Germinal center (tissue), 1 donor: ENCODE results near the gene SIRT3.
"Not testable (repeated sequence)": the region's sequence is repeated elsewhere in the genome, so short reads cannot be mapped to it uniquely, and the experiment has no call there.

Experiments used
- DNase-seq: peaks from one replicate; pipeline ENCODE4 v3.0.0; 2012; ENCODE audit warnings: mixed read lengths, low spot score

SIRT3 gene

DNA sequence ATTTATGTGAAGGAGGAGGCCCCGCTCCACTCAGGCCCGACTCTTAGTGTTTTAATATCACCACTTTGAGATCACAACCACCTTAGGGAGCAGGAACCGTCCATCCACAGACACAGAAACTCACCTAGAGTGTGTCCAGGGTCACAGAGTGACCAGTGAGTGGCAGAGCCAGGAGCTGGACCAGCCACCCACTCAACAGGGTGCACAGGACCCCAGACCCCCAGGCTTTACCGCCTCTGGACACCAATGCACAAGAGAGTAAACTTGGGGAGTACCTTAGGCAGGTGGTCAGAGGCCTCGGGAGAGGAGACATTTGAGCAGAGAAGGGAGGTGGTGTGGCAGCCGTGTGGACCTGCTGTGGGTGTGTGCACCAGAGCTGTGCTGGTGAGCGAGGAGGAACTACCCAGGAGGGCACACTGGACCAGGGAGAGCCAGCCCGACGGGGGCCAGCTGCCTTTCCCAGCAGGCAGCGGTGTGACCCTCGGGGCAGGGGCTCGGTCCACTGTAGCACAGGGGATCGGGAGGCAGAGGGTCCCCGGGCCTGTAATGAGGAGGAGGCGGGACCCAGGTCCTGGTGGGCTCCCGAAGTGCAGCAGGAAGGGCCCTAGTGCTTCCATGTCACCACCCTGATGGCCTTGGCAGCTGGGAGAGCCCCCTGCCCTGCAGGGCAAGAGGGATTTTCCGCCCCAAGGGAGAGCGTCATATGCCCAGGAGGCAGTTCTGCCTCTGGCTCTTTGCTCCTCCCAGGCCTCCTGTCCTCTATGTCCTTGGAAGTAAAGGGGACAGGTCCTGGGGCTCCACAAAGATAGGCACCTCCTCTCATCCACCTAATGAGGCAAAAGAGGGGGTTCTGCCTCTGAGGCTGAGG is 34.5 kb upstream of the SIRT3 start:
- no peak for DNase-seq

DNA sequence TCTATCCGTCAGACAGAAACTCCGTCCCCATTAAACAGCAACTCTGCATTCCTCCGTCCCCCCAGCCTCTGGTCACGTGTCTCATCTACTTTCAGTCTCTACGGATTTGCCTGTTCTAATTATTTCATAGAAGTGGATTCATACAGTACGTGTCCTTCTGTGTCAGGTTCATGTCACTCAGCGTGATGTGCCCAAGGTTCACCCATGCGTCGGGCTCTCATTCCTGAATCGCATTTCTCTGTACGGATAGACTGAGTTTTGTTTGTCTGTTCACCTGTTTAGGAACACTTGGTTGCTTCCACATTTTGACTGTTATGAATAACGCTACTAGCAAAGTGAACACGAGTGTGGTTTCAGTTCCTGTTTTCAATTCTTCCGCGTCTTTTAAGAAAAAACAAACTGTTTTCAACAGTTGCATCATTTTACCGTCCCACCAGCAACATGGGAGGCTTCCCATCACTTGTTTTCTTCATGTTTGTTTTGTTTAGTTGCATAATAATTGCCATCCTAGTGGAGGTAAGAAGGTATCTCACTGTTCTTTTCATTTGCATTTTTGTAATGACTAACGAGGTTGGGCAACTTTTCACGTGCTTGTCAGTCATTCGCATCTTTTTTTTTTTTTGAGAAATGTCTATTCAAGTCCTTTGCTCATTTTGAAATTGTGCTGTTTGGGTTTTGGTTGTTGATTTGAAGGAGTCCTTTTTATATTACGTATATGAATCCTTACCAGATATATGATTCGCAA is 33.2 kb upstream of the SIRT3 start:
- DNase-seq = peak; percentile 68

- not testable (repeated sequence) for DNase-seq
These were observed 32.6 kb upstream of the SIRT3 start for GRCh38 chr11:268716-269145.

DNA sequence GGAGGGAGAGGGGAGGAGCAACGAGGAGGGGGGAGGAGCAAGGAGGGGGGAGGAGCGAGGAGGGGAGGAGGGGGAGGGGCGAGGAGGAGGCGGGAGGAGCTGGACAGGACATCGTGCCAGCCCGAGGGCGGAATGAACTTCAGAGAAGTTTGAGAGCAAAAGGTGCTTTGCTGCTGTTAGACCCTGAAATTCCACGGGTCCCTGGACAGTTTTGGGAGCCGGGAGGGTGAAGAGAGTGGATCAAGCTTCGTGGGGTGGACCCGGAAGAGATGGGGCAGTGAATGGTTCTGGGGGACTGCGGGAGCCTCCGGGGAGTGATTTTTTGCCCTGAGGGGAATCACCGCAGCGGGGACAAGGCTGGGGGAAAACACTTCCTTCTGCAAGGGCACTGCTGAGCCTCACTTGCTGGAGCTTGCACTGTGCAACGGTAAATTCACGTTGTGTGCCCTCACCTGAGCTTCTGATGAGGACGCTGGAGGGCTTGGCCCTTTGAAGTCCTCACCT is 31.4 kb upstream of the SIRT3 start:
- DNase-seq = peak; percentile 47

GRCh38 chr11:266676-267439 is 30.7 kb upstream of the SIRT3 start:
- no peak for DNase-seq

- no peak for DNase-seq
These were observed 25.5 kb upstream of the SIRT3 start for GRCh38 chr11:261624-262023.

- no peak for DNase-seq
These were observed 23.3 kb upstream of the SIRT3 start for GRCh38 chr11:259413-259812.

GRCh38 chr11:257766-258493 is 21.8 kb upstream of the SIRT3 start:
- DNase-seq = no peak

DNA sequence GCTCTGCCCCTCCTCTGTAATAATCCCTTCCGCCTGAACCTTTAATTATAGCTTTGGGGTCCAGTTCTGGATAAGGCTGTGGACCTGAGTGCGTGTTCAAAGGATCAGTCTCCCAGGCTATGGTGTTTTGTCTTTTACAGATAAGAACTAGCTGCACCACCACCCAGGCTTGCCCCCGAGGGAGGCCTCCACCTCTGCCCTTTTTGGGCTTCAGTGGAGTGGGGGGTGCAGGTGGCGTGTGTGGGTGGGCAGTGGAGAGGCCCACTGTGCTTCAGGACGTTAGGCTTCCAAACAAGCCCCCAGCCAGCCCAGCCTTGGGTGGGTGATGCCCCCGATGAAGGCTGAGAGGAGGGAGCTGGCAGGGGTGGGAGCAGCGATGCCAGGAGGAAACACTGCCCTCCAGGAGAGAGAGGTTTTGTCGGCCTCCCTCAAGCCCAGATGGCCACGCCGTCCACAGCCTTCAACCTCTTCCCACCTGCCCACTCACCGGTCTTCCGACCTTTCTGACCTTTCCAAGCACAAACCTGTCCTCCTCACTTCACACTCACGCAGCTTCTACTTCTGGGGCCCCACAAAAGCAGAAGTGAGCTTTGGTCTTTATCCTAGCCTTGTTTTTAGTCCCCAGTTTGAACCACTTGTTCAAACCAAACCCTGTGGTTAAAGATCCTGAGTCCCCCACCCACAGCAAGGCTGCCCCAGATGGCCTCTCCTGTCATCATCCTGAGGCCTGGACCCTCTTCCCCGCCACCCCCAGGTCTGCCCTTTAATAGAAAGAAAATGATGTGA is 21.0 kb upstream of the SIRT3 start:
- no peak for DNase-seq

DNA sequence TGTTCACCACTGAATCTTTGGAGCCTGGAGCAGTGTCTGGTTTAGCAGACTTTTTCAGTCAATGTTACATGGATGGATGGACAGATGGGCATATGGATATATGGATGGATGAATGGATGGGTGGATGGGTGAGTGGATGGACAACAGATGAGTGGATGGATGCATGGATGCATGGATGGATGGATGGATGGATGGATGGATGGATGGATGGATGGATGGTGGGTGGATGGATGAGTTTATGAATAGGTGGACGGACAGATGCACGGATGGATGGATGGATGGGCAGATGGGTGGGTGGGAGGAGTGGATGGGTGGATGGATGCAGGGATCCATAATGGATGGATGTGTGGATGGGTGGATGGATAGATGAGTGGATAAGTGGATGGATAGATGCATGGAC is 19.7 kb upstream of the SIRT3 start:
- no peak for DNase-seq

DNA sequence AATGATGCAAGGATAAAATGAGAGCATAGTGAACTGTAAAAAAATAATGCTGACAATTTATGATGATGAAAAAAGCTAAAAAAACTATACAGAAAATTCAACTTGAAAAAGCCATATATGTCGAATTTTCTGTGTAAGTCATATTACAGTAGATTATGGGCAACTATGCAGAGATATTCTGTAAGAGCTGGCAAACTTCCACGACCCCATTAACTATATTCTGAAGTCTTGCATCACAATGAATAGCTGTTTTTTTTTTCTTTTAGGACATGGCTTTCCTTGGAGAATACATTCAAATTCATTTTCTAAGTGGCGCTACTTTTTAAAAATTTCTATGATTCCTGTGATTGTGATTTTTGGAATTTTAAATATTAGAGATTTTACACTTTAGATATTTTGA is 19.0 kb upstream of the SIRT3 start:
- no peak for DNase-seq

- no peak for DNase-seq
These were observed 17.7 kb upstream of the SIRT3 start for GRCh38 chr11:253886-254270.

- DNase-seq = no peak
These were observed 17.2 kb upstream of the SIRT3 start for GRCh38 chr11:253160-253885.

DNA sequence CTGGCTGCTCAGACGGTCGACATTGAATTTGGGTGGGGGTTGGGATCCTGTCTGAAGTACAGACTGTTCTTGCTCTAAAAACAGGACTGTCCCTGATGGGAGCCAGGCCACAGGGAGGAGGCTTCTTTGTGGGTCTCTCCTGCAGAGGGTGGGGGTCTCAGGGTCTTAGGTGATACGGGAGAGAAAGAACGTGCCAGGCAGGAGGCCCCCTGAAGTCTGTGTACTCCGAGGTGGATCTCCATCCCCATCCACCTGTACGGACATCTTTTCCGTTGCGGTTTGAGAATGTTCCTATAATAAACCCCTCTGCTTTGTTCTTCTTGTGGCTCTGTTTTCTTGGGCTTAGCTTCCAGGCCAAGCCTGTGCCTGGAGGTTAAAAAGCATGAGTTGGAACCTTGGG is 16.5 kb upstream of the SIRT3 start:
- DNase-seq = no peak

- DNase-seq = no peak
These were observed 15.4 kb upstream of the SIRT3 start for GRCh38 chr11:251550-251949.

GRCh38 chr11:250740-251299 is 14.7 kb upstream of the SIRT3 start:
- DNase-seq = peak; percentile 31

DNA sequence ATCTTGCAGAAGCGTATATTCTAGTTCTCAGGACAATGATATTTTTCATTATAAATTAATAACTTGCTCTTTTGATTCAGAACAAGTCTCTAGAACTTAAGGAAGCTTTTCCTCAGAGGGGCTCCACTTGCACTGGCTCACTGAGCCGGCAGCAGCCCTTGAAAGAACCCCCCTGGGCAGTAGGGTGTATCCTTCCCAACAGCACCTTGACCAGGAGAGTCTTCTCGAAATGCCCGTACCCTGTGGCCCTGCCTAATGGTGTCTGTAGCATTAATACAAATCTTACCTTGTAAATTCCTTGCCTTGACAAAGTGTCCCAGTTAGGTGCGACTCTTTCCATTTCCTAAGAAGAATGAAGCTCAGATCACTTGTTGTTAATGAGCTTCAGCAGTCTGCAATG is 14.1 kb upstream of the SIRT3 start:
- no peak for DNase-seq

DNA sequence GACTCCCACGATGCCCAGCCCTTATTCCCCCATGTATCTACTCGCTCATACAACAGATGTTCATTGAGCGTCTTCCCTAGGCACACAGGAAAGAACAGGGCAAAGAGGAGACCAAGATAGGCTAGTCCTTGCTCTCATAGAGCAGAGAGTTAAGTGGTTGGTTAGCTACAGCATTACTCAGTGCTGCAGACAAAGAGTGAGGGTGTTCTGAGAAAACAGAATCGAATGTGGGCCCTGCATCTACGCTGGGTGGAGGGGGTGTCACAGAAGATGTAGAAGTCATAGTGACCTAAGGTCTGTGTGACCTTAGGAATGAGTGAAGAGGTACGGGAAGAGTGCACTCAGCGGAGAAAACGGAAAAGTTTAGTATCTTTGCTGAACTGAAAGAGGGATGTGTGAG is 12.9 kb upstream of the SIRT3 start:
- no peak for DNase-seq

- DNase-seq = no peak
These were observed 8.2 kb upstream of the SIRT3 start for GRCh38 chr11:244376-244775.

DNA sequence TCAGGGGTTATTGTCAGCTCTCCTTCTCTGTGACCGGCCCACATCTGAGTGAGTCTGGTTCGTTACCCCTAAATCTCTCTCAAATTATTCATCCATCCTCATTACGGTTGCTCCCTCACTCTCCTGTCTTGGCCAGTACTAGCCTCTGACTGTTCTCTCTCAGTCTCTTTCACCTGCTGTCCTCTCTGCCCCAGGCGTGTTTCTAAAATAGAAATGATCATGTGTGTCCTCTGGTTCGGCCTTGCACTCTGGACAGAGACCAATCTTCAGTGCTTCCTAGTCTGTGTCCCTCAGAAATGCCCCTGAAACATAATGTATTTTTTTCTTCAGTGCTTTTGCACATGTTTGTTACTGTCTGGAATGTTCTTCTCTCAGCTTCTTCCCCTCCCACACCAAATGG is 5.5 kb upstream of the SIRT3 start:
- DNase-seq = no peak
